ENCODE measurements around the gene PRKD1.
A peak's percentile ranks its signal among the peaks of the same experiment; 100 is the strongest.

PRKD1 gene

DNA sequence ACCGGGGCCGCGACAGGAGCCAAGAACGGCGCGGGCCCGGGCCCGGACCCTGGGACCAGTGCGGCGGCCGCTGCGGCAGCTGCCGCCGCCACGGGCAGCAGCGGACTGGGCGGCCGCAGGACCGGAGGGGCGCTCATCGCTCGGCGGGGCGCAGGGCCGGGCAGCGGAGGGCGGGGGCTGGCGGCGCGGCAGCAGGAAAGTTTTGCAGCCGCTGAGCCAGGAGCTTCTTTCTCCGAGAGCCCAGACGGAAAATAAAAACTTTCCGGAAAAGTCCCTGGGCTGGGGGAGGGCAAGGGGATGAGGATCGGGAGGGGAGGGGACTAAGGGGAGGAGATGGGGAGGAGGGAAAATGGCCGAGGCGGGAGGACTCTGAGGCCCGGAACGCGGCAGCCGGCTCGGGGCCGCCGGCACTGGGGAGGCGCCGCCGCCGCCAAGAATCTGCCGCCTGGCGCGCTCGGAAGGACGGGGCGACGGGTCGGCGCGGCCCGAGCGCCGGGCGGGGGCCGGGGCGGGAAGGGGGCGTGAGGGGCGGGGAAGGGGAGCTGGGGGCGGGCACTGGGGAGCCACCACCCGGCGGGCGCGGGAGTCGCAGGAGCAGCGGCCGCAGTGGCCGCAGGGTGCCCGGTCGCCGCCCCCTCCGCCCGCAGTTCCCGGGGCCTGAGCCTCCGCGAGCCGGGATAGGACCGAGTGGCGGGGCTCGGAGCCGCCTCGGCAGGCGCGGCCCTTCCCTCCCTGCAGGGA is at the start of gene PRKD1:
Gene PRKD1, minus strand, starts transcription at position 472 of the 741 bp plus-strand sequence.
- H2AFZ ChIP-seq (ENCODE audit: low read depth, low read length), result no peak within 1 kb of the TSS
- no peaks in the 10 kb centered on the region for H3K36me3 ChIP-seq (replicated peaks; ENCODE audit: low read depth, low read length)
- H4K20me1 ChIP-seq (ENCODE audit: insufficient read depth, low read length), result no peaks in the 10 kb centered on the region
- H3K27me3 ChIP-seq (ENCODE audit: low read depth, low read length), result no peaks in the 10 kb centered on the region
- TF ChIP-seq EZH2phosphoT487 (IDR thresholded peaks at IDR 0.05; ENCODE audit: low read depth), result no peak
- TF ChIP-seq, protein P1, sequence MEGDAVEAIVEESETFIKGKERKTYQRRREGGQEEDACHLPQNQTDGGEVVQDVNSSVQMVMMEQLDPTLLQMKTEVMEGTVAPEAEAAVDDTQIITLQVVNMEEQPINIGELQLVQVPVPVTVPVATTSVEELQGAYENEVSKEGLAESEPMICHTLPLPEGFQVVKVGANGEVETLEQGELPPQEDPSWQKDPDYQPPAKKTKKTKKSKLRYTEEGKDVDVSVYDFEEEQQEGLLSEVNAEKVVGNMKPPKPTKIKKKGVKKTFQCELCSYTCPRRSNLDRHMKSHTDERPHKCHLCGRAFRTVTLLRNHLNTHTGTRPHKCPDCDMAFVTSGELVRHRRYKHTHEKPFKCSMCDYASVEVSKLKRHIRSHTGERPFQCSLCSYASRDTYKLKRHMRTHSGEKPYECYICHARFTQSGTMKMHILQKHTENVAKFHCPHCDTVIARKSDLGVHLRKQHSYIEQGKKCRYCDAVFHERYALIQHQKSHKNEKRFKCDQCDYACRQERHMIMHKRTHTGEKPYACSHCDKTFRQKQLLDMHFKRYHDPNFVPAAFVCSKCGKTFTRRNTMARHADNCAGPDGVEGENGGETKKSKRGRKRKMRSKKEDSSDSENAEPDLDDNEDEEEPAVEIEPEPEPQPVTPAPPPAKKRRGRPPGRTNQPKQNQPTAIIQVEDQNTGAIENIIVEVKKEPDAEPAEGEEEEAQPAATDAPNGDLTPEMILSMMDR (IDR thresholded peaks at IDR 0.05; ENCODE audit: low read depth, low read length), result no peak
- H3K79me2 ChIP-seq (ENCODE audit: low read length), result no peaks in the 10 kb centered on the region
- H3K4me3 ChIP-seq (ENCODE audit: low read length), result no peak within 1 kb of the TSS
- no peak within 1 kb of the TSS for H3K27ac ChIP-seq (ENCODE audit: low read length)
- H3K4me1 ChIP-seq (ENCODE audit: low read length), result no peaks in the 10 kb centered on the region
- H3K9ac ChIP-seq (ENCODE audit: low read length), result no peak within 1 kb of the TSS
- no peak within 1 kb of the TSS for H3K4me2 ChIP-seq (ENCODE audit: low read length)
- peaks cover 4% of the 10 kb centered on the region; the same call in 1 of the 2 replicates for H3K9me3 ChIP-seq (ENCODE audit: insufficient read depth, low read length)

DNA sequence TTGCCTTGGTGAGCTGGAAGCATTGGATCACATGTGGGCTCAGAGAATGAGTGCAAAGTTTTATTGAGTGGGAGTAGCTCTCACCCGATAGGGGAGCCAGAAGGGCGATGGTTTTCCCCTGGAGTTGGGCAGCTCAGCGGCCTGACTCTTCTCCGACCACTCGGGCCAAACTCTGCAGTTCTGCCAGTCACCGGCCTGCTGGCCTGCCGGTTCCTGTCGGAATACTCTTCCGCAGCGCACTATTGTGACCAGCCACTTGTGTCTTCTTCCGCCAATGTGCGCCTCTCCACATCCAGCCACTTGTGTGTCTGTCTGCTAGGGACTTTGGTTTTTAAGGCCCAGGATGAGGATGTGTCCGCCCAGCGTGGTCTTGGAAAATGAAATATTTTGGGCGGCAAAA is 43.5 kb upstream of the PRKD1 start:
- H3K4me2 ChIP-seq (ENCODE audit: low read length), result no peak overlapping the region
- no peak for TF ChIP-seq EZH2phosphoT487 (IDR thresholded peaks at IDR 0.05; ENCODE audit: low read depth)
- TF ChIP-seq, protein P1 (IDR thresholded peaks at IDR 0.05; ENCODE audit: low read depth, low read length), result no peak
- no peaks in the 10 kb centered on the region for H3K36me3 ChIP-seq (replicated peaks; ENCODE audit: low read depth, low read length)
- H3K4me3 ChIP-seq (ENCODE audit: low read length), result no peak overlapping the region
- no peak overlapping the region for H3K27ac ChIP-seq (ENCODE audit: low read length)
- H3K27me3 ChIP-seq (ENCODE audit: low read depth, low read length), result no peaks in the 10 kb centered on the region
- H3K4me1 ChIP-seq (ENCODE audit: low read length), result no peaks in the 10 kb centered on the region
- H3K9ac ChIP-seq (ENCODE audit: low read length), result no peak overlapping the region
- H2AFZ ChIP-seq (ENCODE audit: low read depth, low read length), result no peak overlapping the region
- H3K79me2 ChIP-seq (ENCODE audit: low read length), result no peaks in the 10 kb centered on the region
- no peaks in the 10 kb centered on the region for H4K20me1 ChIP-seq (ENCODE audit: insufficient read depth, low read length)
- no peaks in the 10 kb centered on the region for H3K9me3 ChIP-seq (ENCODE audit: insufficient read depth, low read length)

DNA sequence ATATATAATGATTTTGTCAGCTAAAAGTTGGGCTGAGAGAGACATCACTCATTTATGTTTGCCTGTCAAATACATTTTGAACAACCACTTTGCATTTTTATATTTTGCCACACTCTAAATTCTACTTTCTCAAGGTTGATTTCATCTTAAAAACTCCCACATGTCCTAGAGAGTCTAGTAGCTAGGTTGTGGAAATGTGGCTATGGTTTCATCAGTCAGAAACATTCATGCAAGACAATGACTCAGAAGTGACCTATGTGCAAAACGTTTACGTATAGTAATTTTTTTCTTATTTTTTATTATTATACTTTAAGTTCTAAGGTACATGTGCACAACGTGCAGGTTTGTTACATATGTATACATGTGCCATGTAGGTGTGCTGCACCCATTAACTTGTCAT is 27.4 kb upstream of the PRKD1 start:
- Histone ChIP-seq H3K27ac (ENCODE audit: low read length) (no peak overlapping the region), H2AFZ (ENCODE audit: low read depth, low read length) (no peak overlapping the region), H3K4me1 (ENCODE audit: low read length) (peaks cover 13% of the 10 kb centered on the region), H3K27me3 (ENCODE audit: low read depth, low read length) (no peaks in the 10 kb centered on the region), H3K9me3 (ENCODE audit: insufficient read depth, low read length) (no peaks in the 10 kb centered on the region), H3K9ac (ENCODE audit: low read length) (no peak overlapping the region), H3K4me2 (ENCODE audit: low read length) (no peak overlapping the region), H3K36me3 (replicated peaks; ENCODE audit: low read depth, low read length) (no peaks in the 10 kb centered on the region), H4K20me1 (ENCODE audit: insufficient read depth, low read length) (no peaks in the 10 kb centered on the region), H3K79me2 (ENCODE audit: low read length) (no peaks in the 10 kb centered on the region), H3K4me3 (ENCODE audit: low read length) (no peak overlapping the region)
- TF ChIP-seq EZH2phosphoT487 (IDR thresholded peaks at IDR 0.05; ENCODE audit: low read depth), result no peak
- TF ChIP-seq, protein P1 (IDR thresholded peaks at IDR 0.05; ENCODE audit: low read depth, low read length), result no peak

DNA sequence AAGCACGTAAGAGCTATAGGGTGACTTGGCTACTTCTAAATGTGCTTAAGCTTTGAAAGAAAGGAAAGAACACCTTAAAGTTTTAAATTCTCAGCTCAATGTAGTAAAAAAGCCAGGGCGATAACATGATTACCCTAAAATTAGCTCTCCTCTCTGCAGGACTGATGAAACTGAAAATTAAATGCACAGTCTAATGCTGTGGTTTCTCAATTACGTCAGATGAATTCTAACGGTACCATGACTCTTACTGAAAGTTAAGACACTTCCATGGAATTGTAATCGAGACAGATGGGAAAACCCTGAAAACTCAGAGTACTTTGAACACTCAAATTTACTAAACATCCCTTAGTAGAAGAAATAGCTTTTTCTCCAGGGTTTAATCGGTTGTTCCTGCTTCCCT is 25.9 kb upstream of the PRKD1 start:
- Histone ChIP-seq H3K4me2 (ENCODE audit: low read length) (peak overlapping the region; percentile 51), H3K9ac (ENCODE audit: low read length) (no peak overlapping the region)
- TF ChIP-seq, protein P1 (IDR thresholded peaks at IDR 0.05; ENCODE audit: low read depth, low read length), result no peak
- no peak for TF ChIP-seq EZH2phosphoT487 (IDR thresholded peaks at IDR 0.05; ENCODE audit: low read depth)

More for the DNA sequence above, 25.9 kb upstream of the PRKD1 start:
- Histone ChIP-seq H2AFZ (ENCODE audit: low read depth, low read length) (peak overlapping the region; percentile 37; the same call in 1 of the 2 replicates), H3K36me3 (replicated peaks; ENCODE audit: low read depth, low read length) (no peaks in the 10 kb centered on the region), H3K79me2 (ENCODE audit: low read length) (no peaks in the 10 kb centered on the region), H3K27ac (ENCODE audit: low read length) (no peak overlapping the region), H3K4me3 (ENCODE audit: low read length) (peak overlapping the region; percentile 34), H3K9me3 (ENCODE audit: insufficient read depth, low read length) (no peaks in the 10 kb centered on the region), H3K4me1 (ENCODE audit: low read length) (peaks cover 21% of the 10 kb centered on the region), H3K27me3 (ENCODE audit: low read depth, low read length) (no peaks in the 10 kb centered on the region), H4K20me1 (ENCODE audit: insufficient read depth, low read length) (no peaks in the 10 kb centered on the region)
